Measurements from ENCODE around the gene NR1H4.
A peak's percentile ranks its signal among the peaks of the same experiment; 100 is the strongest.
"Not testable (repeated sequence)": the region's sequence is repeated elsewhere in the genome, so short reads cannot be mapped to it uniquely, and the experiment has no call there.

NR1H4 gene

GRCh38 chr12:100584256-100584655, 110.6 kb downstream of the NR1H4 start:
- no peaks in the 10 kb centered on the region for H3K4me1 ChIP-seq (ENCODE audit: control insufficient read depth, insufficient read depth, low read length, poor library complexity, severe bottlenecking)
- H3K4me3 ChIP-seq (ENCODE audit: extremely low read depth, insufficient read depth, low read length, poor library complexity, severe bottlenecking): no peak overlapping the region
- 72 to 88% methylated on average over 3 of the region's 3 CpGs for WGBS, 2 experiments (ENCODE audit: insufficient coverage in 2 of 2)
- no peaks in the 10 kb centered on the region for H3K36me3 ChIP-seq (ENCODE audit: control insufficient read depth, insufficient read depth, low read length)
- H3K9me3 ChIP-seq (ENCODE audit: control insufficient read depth, low read length): peaks cover 9% of the 10 kb centered on the region
- no peak overlapping the region for H3K27ac ChIP-seq (ENCODE audit: low read depth, low read length, severe bottlenecking)

- Histone ChIP-seq H3K9me3 (ENCODE audit: control insufficient read depth, low read length) (peaks cover 7% of the 10 kb centered on the region), H3K4me1 (ENCODE audit: control insufficient read depth, insufficient read depth, low read length, poor library complexity, severe bottlenecking) (peaks cover 5% of the 10 kb centered on the region), H3K27ac (ENCODE audit: low read depth, low read length, severe bottlenecking) (no peak overlapping the region), H3K36me3 (ENCODE audit: control insufficient read depth, insufficient read depth, low read length) (no peaks in the 10 kb centered on the region), H3K4me3 (ENCODE audit: extremely low read depth, insufficient read depth, low read length, poor library complexity, severe bottlenecking) (no peak overlapping the region)
- 83 to 100% methylated on average over 1 to 2 of the region's 4 CpGs for WGBS, 2 experiments (ENCODE audit: insufficient coverage in 2 of 2)
Observed at GRCh38 chr12:100591979-100592378, 118.3 kb downstream of the NR1H4 start.

GRCh38 chr12:100593490-100593889, 119.8 kb downstream of the NR1H4 start:
- H3K4me3 ChIP-seq (ENCODE audit: extremely low read depth, insufficient read depth, low read length, poor library complexity, severe bottlenecking): no peak overlapping the region
- H3K36me3 ChIP-seq (ENCODE audit: control insufficient read depth, insufficient read depth, low read length): no peaks in the 10 kb centered on the region
- WGBS, 2 experiments (ENCODE audit: insufficient coverage in 2 of 2): 60 to 87% methylated on average over 4 to 5 of the region's 5 CpGs
- peak overlapping the region; percentile 45 for H3K27ac ChIP-seq (ENCODE audit: low read depth, low read length, severe bottlenecking)
- peaks cover 4% of the 10 kb centered on the region for H3K9me3 ChIP-seq (ENCODE audit: control insufficient read depth, low read length)
- H3K4me1 ChIP-seq (ENCODE audit: control insufficient read depth, insufficient read depth, low read length, poor library complexity, severe bottlenecking): peaks cover 5% of the 10 kb centered on the region

GRCh38 chr12:100601626-100602025, 128.0 kb downstream of the NR1H4 start:
- Histone ChIP-seq H3K4me1 (ENCODE audit: control insufficient read depth, insufficient read depth, low read length, poor library complexity, severe bottlenecking) (no peaks in the 10 kb centered on the region), H3K9me3 (ENCODE audit: control insufficient read depth, low read length) (no peaks in the 10 kb centered on the region), H3K4me3 (ENCODE audit: extremely low read depth, insufficient read depth, low read length, poor library complexity, severe bottlenecking) (no peak overlapping the region), H3K36me3 (ENCODE audit: control insufficient read depth, insufficient read depth, low read length) (no peaks in the 10 kb centered on the region), H3K27ac (ENCODE audit: low read depth, low read length, severe bottlenecking) (no peak overlapping the region)
- WGBS, 2 experiments (ENCODE audit: insufficient coverage in 2 of 2): no CpG with 5 or more reads among the region's 1 CpG

- not testable (repeated sequence) for H3K4me3 ChIP-seq (ENCODE audit: extremely low read depth, insufficient read depth, low read length, poor library complexity, severe bottlenecking); H3K36me3 ChIP-seq (ENCODE audit: control insufficient read depth, insufficient read depth, low read length); H3K4me1 ChIP-seq (ENCODE audit: control insufficient read depth, insufficient read depth, low read length, poor library complexity, severe bottlenecking); H3K9me3 ChIP-seq (ENCODE audit: control insufficient read depth, low read length); H3K27ac ChIP-seq (ENCODE audit: low read depth, low read length, severe bottlenecking)
- WGBS, 2 experiments (ENCODE audit: insufficient coverage in 2 of 2): no CpG with 5 or more reads among the region's 1 CpG
Observed at GRCh38 chr12:100602997-100603396, 129.3 kb downstream of the NR1H4 start.

GRCh38 chr12:100608776-100609175, 135.1 kb downstream of the NR1H4 start:
- Histone ChIP-seq H3K27ac (ENCODE audit: low read depth, low read length, severe bottlenecking) (no peak overlapping the region), H3K4me3 (ENCODE audit: extremely low read depth, insufficient read depth, low read length, poor library complexity, severe bottlenecking) (no peak overlapping the region), H3K9me3 (ENCODE audit: control insufficient read depth, low read length) (no peaks in the 10 kb centered on the region), H3K36me3 (ENCODE audit: control insufficient read depth, insufficient read depth, low read length) (no peaks in the 10 kb centered on the region), H3K4me1 (ENCODE audit: control insufficient read depth, insufficient read depth, low read length, poor library complexity, severe bottlenecking) (no peaks in the 10 kb centered on the region)
- 80% methylated on average over 1 of the region's 1 CpG; no CpG with 5 or more reads in 1 of the 2 experiments for WGBS, 2 experiments (ENCODE audit: insufficient coverage in 2 of 2)

- H3K9me3 ChIP-seq (ENCODE audit: control insufficient read depth, low read length): no peaks in the 10 kb centered on the region
- H3K4me3 ChIP-seq (ENCODE audit: extremely low read depth, insufficient read depth, low read length, poor library complexity, severe bottlenecking): no peak overlapping the region
- no peak overlapping the region for H3K27ac ChIP-seq (ENCODE audit: low read depth, low read length, severe bottlenecking)
- no peaks in the 10 kb centered on the region for H3K4me1 ChIP-seq (ENCODE audit: control insufficient read depth, insufficient read depth, low read length, poor library complexity, severe bottlenecking)
- no CpG with 5 or more reads among the region's 4 CpGs for WGBS, 2 experiments (ENCODE audit: insufficient coverage in 2 of 2)
- H3K36me3 ChIP-seq (ENCODE audit: control insufficient read depth, insufficient read depth, low read length): no peaks in the 10 kb centered on the region
Observed at GRCh38 chr12:100610666-100611430, 137.2 kb downstream of the NR1H4 start.

GRCh38 chr12:100612606-100613005, 138.9 kb downstream of the NR1H4 start:
- Histone ChIP-seq H3K4me1 (ENCODE audit: control insufficient read depth, insufficient read depth, low read length, poor library complexity, severe bottlenecking) (no peaks in the 10 kb centered on the region), H3K27ac (ENCODE audit: low read depth, low read length, severe bottlenecking) (no peak overlapping the region), H3K36me3 (ENCODE audit: control insufficient read depth, insufficient read depth, low read length) (no peaks in the 10 kb centered on the region), H3K4me3 (ENCODE audit: extremely low read depth, insufficient read depth, low read length, poor library complexity, severe bottlenecking) (no peak overlapping the region), H3K9me3 (ENCODE audit: control insufficient read depth, low read length) (no peaks in the 10 kb centered on the region)
- WGBS, 2 experiments (ENCODE audit: insufficient coverage in 2 of 2): no CpG with 5 or more reads among the region's 3 CpGs
